ENCODE measurements around the gene DDX24.

The DDX24 gene

DNA sequence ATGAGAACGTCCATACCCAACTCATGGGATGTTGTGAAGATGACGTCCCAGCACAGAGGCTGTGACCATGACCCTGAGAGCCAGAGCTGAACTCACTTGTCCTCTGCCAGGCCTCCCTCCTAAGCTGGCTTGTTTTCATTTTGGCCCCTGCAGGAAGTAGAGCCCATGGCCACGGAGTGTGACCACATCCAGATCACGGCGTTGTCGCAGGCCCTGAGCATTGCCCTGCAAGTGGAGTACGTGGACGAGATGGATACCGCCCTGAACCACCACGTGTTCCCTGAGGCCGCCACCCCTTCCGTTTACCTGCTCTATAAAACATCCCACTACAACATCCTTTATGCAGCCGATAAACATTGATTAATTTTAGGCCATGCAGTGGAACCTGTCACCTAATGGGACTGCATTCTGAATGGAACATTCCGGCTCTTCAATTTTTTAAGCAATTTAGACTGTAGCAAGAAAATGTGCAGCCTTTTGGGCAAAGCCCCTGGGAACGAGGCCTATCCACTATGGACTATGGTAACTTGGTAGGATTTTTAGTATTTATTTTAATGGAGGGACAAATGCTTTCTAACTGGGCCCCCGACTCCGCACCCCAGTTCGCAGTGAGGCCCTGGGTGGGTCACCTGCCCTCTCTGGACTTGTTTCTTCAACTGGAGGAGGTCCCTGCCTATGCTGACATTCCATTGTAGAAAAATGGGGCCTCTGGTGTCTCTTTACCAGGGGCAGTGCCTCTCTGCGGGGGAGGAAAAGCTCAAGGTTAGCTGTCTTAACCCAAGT is 35.2 kb downstream of the DDX24 start:
- no peak overlapping the region for H3K4me3 ChIP-seq
- in situ Hi-C loops (cut with MboI; ENCODE audit: low sequenced_read_pairs), result no loop called here
- DNase-seq (ENCODE audit: low spot score in 2 of 2), result no peak
- H3K4me1 ChIP-seq, result peaks cover 13% of the 10 kb centered on the region
- no peaks in the 10 kb centered on the region for H3K9me3 ChIP-seq
- peaks cover 52% of the 10 kb centered on the region for H3K36me3 ChIP-seq (replicated peaks)
- H3K27me3 ChIP-seq (ENCODE audit: low read depth), result no peaks in the 10 kb centered on the region

DNA sequence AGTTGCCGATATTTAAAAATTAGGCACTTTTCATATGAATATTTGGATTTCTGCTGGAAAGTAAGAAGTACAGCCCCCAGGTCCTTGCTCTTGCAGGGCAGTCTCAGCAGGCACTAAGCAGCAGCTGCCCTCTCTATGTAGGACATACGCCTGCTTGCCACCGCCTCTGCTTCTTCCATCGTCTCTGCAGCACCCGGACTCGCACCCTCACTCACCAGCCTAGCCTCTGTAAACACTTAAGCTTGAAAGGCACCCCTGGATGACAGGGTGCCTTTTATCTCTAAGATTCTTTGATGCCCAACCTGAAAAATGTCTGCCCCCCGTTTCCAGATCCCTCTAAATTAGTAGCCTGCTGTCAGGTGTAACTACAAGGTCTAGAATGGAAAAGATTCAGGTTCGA is 35.9 kb downstream of the DDX24 start:
- peaks cover 46% of the 10 kb centered on the region for H3K36me3 ChIP-seq (replicated peaks)

DNA sequence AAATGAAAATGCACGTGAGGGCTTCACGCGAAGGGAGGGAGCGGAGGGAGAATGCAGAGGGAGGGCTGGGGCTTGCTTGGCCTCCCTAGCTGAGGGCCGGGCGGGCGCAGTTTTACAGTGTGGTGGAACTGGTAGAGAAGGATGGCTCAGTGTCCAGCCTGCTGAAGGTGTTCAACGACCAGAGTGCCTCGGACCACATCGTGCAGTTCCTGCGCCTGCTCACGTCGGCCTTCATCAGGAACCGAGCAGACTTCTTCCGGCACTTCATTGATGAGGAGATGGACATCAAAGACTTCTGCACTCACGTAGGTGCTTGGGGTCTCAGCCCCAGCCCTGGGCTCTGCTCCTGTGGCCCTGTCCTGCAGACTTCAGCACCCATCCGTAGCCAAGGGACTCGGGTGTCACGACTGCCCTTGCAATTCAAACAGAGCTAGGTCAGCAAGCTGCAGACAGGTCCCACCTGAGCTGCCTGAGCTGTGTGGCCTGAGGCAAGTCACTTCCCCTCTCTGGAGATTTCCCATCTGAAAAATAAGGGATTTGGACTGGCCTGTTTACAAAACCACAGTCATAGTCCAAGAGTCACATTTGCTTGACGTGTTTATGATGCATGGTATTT is 36.4 kb downstream of the DDX24 start:
- H3K4me3 ChIP-seq, result no peak overlapping the region
- no peaks in the 10 kb centered on the region for H3K27me3 ChIP-seq (ENCODE audit: low read depth)
- in situ Hi-C loops (cut with MboI; ENCODE audit: low sequenced_read_pairs), result no loop called here
- H3K36me3 ChIP-seq (replicated peaks), result peaks cover 41% of the 10 kb centered on the region
- H3K9me3 ChIP-seq, result no peaks in the 10 kb centered on the region
- H3K4me1 ChIP-seq, result peaks cover 13% of the 10 kb centered on the region
- DNase-seq (ENCODE audit: low spot score in 2 of 2), result no peak

More for the DNA sequence above, 35.9 kb downstream of the DDX24 start:
- peaks cover 13% of the 10 kb centered on the region for H3K4me1 ChIP-seq
- DNase-seq (ENCODE audit: low spot score in 2 of 2), result no peak
- H3K4me3 ChIP-seq, result no peak overlapping the region
- in situ Hi-C loops (cut with MboI; ENCODE audit: low sequenced_read_pairs), result no loop called here
- no peaks in the 10 kb centered on the region for H3K9me3 ChIP-seq
- H3K27me3 ChIP-seq (ENCODE audit: low read depth), result no peaks in the 10 kb centered on the region

DNA sequence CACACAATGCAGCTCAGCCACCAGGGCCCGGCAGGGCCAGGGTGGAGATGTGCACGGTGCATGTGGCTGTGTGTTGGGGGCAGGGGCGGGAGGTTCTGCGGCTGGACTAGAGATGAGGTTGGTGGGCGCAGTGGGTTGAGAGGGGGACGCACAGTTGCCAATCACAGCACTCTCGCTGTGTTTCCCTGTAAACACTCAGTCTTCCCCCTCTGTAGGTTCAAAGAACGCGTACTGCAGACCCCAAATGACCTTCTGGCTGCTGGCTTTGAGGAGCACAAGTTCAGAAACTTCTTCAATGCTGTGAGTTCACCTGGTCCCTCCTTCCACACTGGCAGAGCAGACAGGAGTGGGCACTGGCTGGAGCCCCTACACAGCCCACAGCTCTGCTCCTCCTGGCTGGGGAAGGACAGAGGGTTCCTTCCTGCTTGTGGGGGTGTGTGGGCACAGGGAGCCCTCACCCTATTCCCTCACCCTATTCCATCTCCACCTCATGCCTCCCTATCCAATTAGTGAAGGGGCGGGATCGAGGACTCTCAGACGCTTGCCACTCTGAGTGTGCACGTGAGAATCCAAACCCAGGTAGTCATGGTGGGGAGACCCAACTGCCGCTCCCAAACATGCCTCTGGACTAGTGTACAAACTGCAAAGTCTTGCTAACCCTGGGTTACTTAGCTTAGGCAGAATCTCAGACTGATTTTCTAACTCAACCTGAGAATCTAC is 37.1 kb downstream of the DDX24 start:
- peaks cover 7% of the 10 kb centered on the region for H3K4me1 ChIP-seq
- peaks cover 35% of the 10 kb centered on the region for H3K36me3 ChIP-seq (replicated peaks)
- no peaks in the 10 kb centered on the region for H3K27me3 ChIP-seq (ENCODE audit: low read depth)
- H3K4me3 ChIP-seq, result no peak overlapping the region
- DNase-seq (ENCODE audit: low spot score in 2 of 2), result no peak
- in situ Hi-C loops (cut with MboI; ENCODE audit: low sequenced_read_pairs), result no loop called here
- H3K9me3 ChIP-seq, result no peaks in the 10 kb centered on the region

DNA sequence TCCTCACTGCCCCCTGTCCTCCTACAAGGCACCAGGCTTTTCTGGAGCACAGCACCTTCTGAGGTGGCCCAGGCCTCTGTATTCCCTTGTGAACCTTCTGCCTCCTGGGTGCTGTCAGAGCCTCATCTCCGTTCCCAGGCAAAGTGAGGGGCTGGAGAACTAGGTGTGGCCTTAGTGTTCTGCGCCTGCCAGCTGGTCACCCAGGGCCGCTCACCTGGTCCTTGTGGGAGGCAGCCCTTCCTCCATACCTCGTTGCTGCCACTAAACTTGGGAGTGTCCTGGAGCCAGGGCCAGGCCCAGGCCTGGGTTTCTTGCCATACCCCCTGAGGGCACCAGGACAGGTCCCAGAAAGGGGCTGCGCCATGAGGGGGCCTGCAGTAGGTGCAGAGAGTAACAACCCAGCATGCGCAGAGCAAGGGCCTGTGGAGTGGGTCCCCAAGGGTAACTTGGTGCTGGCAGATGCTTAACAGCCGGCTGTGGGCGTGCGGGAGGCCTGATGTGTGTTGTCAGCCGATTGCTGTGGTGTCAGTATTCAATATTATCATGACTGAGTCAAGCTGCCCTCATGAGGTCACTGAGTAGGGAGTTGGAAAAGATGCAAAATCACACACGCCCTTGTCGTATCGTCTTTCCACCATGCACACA is 37.8 kb downstream of the DDX24 start:
- no peak for DNase-seq (ENCODE audit: low spot score in 2 of 2)
- H3K36me3 ChIP-seq (replicated peaks), result peaks cover 30% of the 10 kb centered on the region
- H3K27me3 ChIP-seq (ENCODE audit: low read depth), result no peaks in the 10 kb centered on the region
- in situ Hi-C loops (cut with MboI; ENCODE audit: low sequenced_read_pairs), result no loop called here
- H3K4me1 ChIP-seq, result peaks cover 1% of the 10 kb centered on the region
- H3K9me3 ChIP-seq, result no peaks in the 10 kb centered on the region
- H3K4me3 ChIP-seq, result no peak overlapping the region

DNA sequence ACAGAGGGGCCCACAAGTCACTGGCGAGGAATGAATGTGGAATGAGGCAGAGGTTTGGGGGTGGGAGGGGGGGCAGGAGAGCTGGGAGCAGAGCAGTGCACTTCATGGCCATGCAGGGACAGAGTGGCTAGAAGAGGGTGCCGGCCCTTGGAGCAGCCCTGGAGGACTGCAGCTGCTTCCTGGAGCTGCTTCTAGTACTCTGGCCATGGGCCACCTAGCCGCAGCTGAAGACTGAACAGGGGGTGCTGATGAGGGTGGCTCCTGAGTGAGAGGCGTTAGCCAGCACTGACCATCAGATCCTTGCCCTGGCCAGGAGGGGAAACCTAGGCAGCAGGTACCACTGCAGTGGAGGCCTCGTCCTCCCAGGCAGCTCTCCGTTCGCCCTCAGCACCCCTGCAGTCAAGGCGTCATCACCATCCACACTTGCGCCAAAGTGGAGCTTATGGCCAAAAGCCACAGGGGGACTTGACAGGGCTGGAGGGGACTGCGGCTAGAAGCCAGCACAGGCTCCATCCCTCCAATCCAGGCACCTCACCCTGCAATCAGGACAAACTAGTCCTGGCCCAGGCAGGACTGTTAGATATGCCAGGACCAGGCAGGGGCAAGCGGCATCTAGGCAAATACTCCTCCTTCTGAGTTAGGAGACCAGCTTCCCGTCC is 38.4 kb downstream of the DDX24 start:
- Histone ChIP-seq H3K27me3 (ENCODE audit: low read depth) (no peaks in the 10 kb centered on the region), H3K9me3 (no peaks in the 10 kb centered on the region), H3K36me3 (replicated peaks) (peaks cover 24% of the 10 kb centered on the region), H3K4me1 (no peaks in the 10 kb centered on the region), H3K4me3 (no peak overlapping the region)
- in situ Hi-C loops (cut with MboI; ENCODE audit: low sequenced_read_pairs), result no loop called here
- DNase-seq (ENCODE audit: low spot score in 2 of 2), result no peak

DNA sequence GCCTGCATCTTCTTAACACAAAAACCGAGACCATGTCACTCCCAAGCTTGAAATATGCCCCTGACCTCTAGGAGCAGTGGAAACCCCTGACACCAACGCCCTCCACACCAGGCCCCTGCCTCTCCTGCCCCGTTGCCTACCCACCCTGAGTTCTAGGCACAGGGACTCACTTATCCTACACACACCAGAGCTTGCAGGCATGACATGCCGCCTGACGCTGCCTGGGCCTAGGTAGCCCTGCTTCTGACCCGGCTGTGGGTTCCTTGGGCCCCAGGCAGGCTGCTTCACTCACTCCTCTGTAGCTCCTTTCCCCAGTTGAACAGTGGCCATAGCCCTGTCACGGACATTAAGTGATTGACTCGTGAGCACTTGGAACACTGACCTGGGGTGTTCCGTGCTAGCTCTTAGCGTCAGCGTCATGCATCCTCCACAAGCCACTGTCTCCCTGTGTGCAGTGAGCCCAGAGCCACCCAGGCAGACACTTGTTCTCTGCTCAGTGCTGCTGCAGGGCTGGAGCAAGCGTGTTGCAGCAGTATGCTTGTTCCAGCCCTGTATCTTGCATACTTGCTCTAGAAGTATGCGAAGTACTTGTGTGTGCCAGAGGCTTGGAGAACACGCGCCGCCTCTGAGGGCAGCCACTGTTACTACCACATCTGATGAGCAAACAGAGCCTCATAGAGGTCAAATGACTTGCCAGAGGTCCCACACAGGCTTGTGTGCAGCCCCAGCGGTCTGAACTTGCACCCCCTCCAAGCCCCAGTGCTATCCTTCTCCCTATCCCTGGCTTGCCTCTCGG is 39.3 kb downstream of the DDX24 start:
- no peaks in the 10 kb centered on the region for H3K9me3 ChIP-seq
- DNase-seq (ENCODE audit: low spot score in 2 of 2), result no peak
- peaks cover 15% of the 10 kb centered on the region for H3K36me3 ChIP-seq (replicated peaks)
- no peak overlapping the region for H3K4me3 ChIP-seq
- in situ Hi-C loops (cut with MboI; ENCODE audit: low sequenced_read_pairs), result no loop called here
- no peaks in the 10 kb centered on the region for H3K27me3 ChIP-seq (ENCODE audit: low read depth)
- no peaks in the 10 kb centered on the region for H3K4me1 ChIP-seq

DNA sequence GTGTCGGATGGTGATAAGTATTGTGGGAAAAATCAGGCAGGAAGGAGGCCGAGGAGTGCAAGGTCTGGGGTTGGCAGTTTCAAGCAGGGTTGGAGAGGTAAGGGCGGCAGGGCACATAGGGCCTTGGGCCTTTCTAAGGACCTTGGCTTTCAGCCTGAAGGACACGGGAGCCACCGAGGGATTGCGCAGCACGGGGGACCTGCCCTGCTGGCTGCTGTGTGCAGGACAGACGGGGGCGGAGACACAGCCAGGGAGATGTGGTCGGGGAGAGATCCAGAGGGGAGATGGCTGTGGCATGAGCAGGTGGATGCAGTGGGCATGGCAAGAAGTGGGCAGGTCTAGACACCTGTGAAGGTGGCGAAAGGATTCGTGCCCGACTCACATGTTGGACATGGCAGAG is 40.2 kb downstream of the DDX24 start:
- Histone ChIP-seq H3K36me3 (replicated peaks) (peaks cover 11% of the 10 kb centered on the region), H3K4me1 (no peaks in the 10 kb centered on the region), H3K27me3 (ENCODE audit: low read depth) (no peaks in the 10 kb centered on the region), H3K9me3 (no peaks in the 10 kb centered on the region), H3K4me3 (no peak overlapping the region)
- DNase-seq (ENCODE audit: low spot score in 2 of 2), result no peak
- in situ Hi-C loops (cut with MboI; ENCODE audit: low sequenced_read_pairs), result no loop called here

DNA sequence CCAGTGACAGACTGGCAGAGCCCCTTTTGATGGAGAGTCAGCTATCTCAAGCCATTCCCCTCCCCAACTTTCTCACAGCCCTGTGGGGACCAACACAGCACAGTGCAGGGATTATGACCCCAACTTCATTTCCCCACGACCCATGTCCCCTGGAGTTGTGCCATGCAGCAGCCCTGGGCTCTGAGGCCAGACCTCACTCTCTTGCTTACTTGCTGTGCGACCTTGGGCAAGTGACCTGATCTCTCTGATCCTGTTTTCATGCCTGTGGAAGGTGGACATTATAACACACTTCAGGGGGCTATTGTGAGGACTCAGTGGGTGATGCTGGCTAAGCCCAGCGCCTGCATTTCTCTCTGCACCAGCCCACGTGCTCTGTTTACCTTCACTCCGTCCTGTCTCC is 40.8 kb downstream of the DDX24 start:
- DNase-seq (ENCODE audit: low spot score in 2 of 2), result no peak
- H3K4me3 ChIP-seq, result no peak overlapping the region
- in situ Hi-C loops (cut with MboI; ENCODE audit: low sequenced_read_pairs), result no loop called here

DNA sequence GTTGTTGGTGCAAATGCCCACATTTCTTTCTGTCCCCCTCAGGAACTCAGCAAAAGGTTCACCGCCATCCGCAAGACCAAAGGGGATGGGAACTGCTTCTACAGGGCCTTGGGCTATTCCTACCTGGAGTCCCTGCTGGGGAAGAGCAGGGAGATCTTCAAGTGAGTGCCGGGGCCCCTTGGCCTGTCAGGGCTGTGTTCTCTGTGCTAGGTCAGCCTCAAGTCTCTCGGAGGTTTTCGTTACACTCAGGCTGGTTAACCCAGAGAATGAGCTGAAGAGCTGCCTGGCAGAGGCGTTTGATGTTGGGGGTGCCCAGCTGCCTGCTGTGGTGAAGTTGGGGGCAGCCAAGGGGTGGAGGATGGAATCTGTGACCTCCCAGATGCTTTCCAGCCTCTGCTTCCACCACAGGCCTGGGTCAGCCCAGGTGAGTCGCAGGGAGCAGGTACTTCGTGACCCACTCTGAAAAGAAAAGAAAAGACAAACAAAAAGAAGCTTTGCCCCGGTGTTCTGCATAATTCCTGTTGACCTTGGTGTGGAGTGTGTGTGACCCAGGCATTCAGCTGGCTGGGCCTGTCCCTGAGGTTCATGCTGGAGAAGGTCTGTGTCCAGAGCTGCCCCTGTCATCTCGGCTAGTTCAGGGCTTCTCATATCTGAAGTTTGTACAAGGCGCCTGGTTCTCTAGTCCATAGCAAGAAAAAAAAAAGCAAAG is 41.9 kb downstream of the DDX24 start:
- Histone ChIP-seq H3K36me3 (replicated peaks) (peaks cover 5% of the 10 kb centered on the region; the same call in 1 of the 2 replicates), H3K4me3 (no peak overlapping the region), H3K9me3 (no peaks in the 10 kb centered on the region), H3K4me1 (no peaks in the 10 kb centered on the region), H3K27me3 (ENCODE audit: low read depth) (no peaks in the 10 kb centered on the region)
- no peak for DNase-seq (ENCODE audit: low spot score in 2 of 2)
- in situ Hi-C loops (cut with MboI; ENCODE audit: low sequenced_read_pairs), result loop anchor here (5.0 kb wide), 1 partner anchor 98 kb away; no protein-coding TSS in a partner anchor

More for the DNA sequence above, 40.8 kb downstream of the DDX24 start:
- no peaks in the 10 kb centered on the region for H3K27me3 ChIP-seq (ENCODE audit: low read depth)
- peaks cover 7% of the 10 kb centered on the region for H3K36me3 ChIP-seq (replicated peaks)
- H3K4me1 ChIP-seq, result no peaks in the 10 kb centered on the region
- H3K9me3 ChIP-seq, result no peaks in the 10 kb centered on the region

DNA sequence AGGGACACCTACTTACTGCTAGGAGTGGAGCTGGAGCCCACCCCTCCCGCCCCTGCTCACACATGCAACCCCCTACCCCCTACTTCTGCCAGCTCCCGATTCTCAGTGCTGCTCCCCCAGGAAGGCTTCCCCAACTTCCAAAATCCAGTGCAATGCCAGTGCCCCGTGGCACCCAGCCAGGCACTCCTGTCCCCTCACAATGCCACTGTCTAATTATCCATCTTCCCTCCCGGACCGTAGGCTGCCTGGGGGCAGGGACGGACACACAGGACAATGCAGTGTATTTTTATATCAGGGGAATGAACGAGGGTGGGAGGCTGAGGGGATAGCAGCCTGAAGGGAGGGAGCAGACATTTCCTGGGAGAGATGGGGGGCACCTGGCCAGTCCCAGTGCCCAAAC is 42.5 kb downstream of the DDX24 start:
- Histone ChIP-seq H3K27me3 (ENCODE audit: low read depth) (no peaks in the 10 kb centered on the region), H3K36me3 (replicated peaks) (peaks cover 2% of the 10 kb centered on the region; the same call in 1 of the 2 replicates), H3K9me3 (no peaks in the 10 kb centered on the region), H3K4me1 (no peaks in the 10 kb centered on the region), H3K4me3 (no peak overlapping the region)
- in situ Hi-C loops (cut with MboI; ENCODE audit: low sequenced_read_pairs), result loop anchor here (5.0 kb wide), 1 partner anchor 99 kb away; no protein-coding TSS in a partner anchor
- no peak for DNase-seq (ENCODE audit: low spot score in 2 of 2)

DNA sequence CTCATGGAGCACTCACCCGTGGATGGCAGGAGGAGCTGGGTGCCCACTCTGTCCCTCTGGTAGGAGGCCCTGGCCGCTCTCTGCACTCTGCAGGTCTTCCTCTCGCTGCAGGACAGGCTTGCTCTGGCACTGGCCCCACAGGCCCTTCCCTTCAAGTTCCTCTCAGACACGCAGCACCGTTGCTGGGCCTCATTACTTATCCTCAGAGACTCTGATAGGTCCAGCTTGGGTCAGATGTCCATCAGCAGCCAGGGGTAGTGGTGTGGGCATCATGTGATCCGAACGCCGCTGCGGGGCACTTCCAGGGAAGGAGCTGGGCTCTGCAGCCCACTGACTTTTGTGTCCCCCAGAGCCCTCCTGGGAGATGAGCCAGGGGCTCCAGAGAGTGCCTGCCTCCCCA is 43.0 kb downstream of the DDX24 start:
- Histone ChIP-seq H3K36me3 (replicated peaks) (no peaks in the 10 kb centered on the region), H3K4me1 (no peaks in the 10 kb centered on the region), H3K27me3 (ENCODE audit: low read depth) (no peaks in the 10 kb centered on the region), H3K4me3 (no peak overlapping the region), H3K9me3 (no peaks in the 10 kb centered on the region)
- in situ Hi-C loops (cut with MboI; ENCODE audit: low sequenced_read_pairs), result loop anchor here (5.0 kb wide), 1 partner anchor 99 kb away; no protein-coding TSS in a partner anchor
- no peak for DNase-seq (ENCODE audit: low spot score in 2 of 2)
